SH-SY5Y (cell line): ENCODE data around the gene COL4A3.

ENCODE experiments used
- GATA2 ChIP-seq: IDR thresholded peaks from 2 replicates; pipeline ENCODE4 v1.6.1; 2011; ENCODE audit warnings: mild to moderate bottlenecking, low read depth, low read length
- GATA3 ChIP-seq: IDR thresholded peaks from 2 replicates; pipeline ENCODE4 v1.6.1; 2011; ENCODE audit warnings: low read depth, mild to moderate bottlenecking, low read length, moderate library complexity

DNA sequence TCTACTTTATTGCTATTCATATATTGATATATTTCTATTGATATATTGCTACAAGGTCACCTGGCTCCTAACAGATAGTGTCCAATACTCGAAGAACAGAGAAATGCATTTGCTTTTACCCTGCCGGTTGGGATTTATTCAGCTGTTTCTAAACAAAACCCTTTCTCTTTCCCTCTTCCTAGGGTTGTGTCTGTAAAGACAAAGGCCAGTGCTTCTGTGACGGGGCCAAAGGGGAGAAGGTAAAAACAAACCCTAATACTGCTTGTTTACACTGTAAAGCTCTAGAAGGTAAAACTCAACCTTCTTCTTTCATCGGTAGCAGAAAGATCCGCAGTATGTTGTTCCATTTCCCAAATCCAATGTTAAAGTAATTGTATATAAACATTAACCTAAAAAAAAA, 73.4 kb downstream of the COL4A3 start:
- no peak for TF ChIP-seq GATA3
- TF ChIP-seq GATA2, result no peak
